Astrocyte (in vitro differentiated cells and primary cell): Measurements from ENCODE around the gene MDM1. TPM values are rescaled to one million over a fixed set of nuclear protein-coding genes. Genes with fewer than 3 reads are reported as not detected.

ENCODE experiments used
- DNase-seq: peaks from one replicate; pipeline ENCODE4 v3.0.0-alpha.2; 2010; ENCODE audit warnings: low read depth
- FAIRE-seq: peaks from 2 replicates; lab custom pipeline; 2011; peaks lifted over from hg19 to GRCh38; lab: Jason Lieb, UNC
- H2AFZ ChIP-seq: 2 replicates; pipeline ENCODE4 v1.6.0; 2012; ENCODE audit warnings: low read depth, low read length, inconsistent platforms
- H3K27ac ChIP-seq: 2 replicates; pipeline ENCODE4 v1.5.1; 2011; ENCODE audit warnings: low read depth, low read length, inconsistent platforms
- H3K27me3 ChIP-seq: 2 replicates; pipeline ENCODE4 v1.6.0; 2011; ENCODE audit warnings: low read length, inconsistent platforms; ENCODE audit not compliant: insufficient read depth
- H3K36me3 ChIP-seq: 2 replicates; pipeline ENCODE4 v1.5.1; 2011; ENCODE audit warnings: low read length, inconsistent platforms; ENCODE audit not compliant: insufficient read depth
- H3K4me1 ChIP-seq: 2 replicates; pipeline ENCODE4 v1.5.1; 2011; ENCODE audit warnings: low read length, inconsistent platforms; ENCODE audit not compliant: insufficient read depth
- H3K4me2 ChIP-seq: 2 replicates; pipeline ENCODE4 v1.6.0; 2012; ENCODE audit warnings: low read length, inconsistent platforms
- H3K4me3 ChIP-seq: 2 replicates; pipeline ENCODE4 v1.5.1; 2011; ENCODE audit warnings: low read depth, mild to moderate bottlenecking, low read length, inconsistent platforms; ENCODE audit not compliant: insufficient read depth
- H3K79me2 ChIP-seq: 2 replicates; pipeline ENCODE4 v1.6.0; 2012; ENCODE audit warnings: mild to moderate bottlenecking, low read length, inconsistent platforms; ENCODE audit not compliant: insufficient read depth
- H3K9ac ChIP-seq: 2 replicates; pipeline ENCODE4 v1.6.0; 2012; ENCODE audit warnings: mild to moderate bottlenecking, low read length, inconsistent platforms
- H3K9me3 ChIP-seq: 2 replicates; pipeline ENCODE4 v1.5.1; 2012; ENCODE audit warnings: low read depth, mild to moderate bottlenecking, low read length, inconsistent platforms; ENCODE audit not compliant: insufficient read depth
- H4K20me1 ChIP-seq: 2 replicates; pipeline ENCODE4 v1.6.0; 2012; ENCODE audit warnings: low read length, inconsistent platforms; ENCODE audit not compliant: insufficient read depth
- H3K27ac Mint-ChIP-seq: one replicate; pipeline ENCODE4 v1.8.0; 2021; ENCODE audit warnings: mild to moderate bottlenecking, mixed read lengths; ENCODE audit not compliant: unreplicated experiment
- H3K27me3 Mint-ChIP-seq: one replicate; pipeline ENCODE4 v1.8.0; 2021; ENCODE audit warnings: low read depth, mixed read lengths; ENCODE audit not compliant: unreplicated experiment
- H3K36me3 Mint-ChIP-seq: one replicate; pipeline ENCODE4 v1.8.0; 2021; ENCODE audit warnings: low read depth, mixed read lengths; ENCODE audit not compliant: unreplicated experiment
- H3K4me1 Mint-ChIP-seq: one replicate; pipeline ENCODE4 v1.8.0; 2021; ENCODE audit warnings: low read depth, mixed read lengths; ENCODE audit not compliant: unreplicated experiment
- H3K4me3 Mint-ChIP-seq: one replicate; pipeline ENCODE4 v1.8.0; 2021; ENCODE audit warnings: mild to moderate bottlenecking, moderate library complexity, mixed read lengths; ENCODE audit not compliant: unreplicated experiment
- H3K9me3 Mint-ChIP-seq: one replicate; pipeline ENCODE4 v1.8.0; 2021; ENCODE audit warnings: mild to moderate bottlenecking, mixed read lengths; ENCODE audit not compliant: unreplicated experiment
- CTCF ChIP-seq: IDR thresholded peaks from 2 replicates; pipeline ENCODE4 v1.5.1; 2011; ENCODE audit warnings: low read depth, mild to moderate bottlenecking, inconsistent platforms, low read length, moderate library complexity; ENCODE audit not compliant: insufficient read depth
- EZH2 ChIP-seq: IDR thresholded peaks from 2 replicates; pipeline ENCODE4 v1.6.1; 2012; ENCODE audit warnings: mild to moderate bottlenecking, low read length, inconsistent platforms; ENCODE audit not compliant: insufficient read depth
- total RNA-seq: library from RNA; stranded (reverse); gene quantifications from 2 replicates; pipeline ENCODE4 v1.2.1, GENCODE V29; 2021

MDM1 gene
- total RNA-seq, 1 donor from 2014 or later: 10.8 TPM

- no peaks in the 10 kb centered on the region for H3K27me3 Mint-ChIP-seq
- no peaks in the 10 kb centered on the region for H3K27me3 ChIP-seq
- H3K4me3 Mint-ChIP-seq: no peak overlapping the region
- H3K4me3 ChIP-seq: no peak overlapping the region
- H3K79me2 ChIP-seq: no peaks in the 10 kb centered on the region
- H3K4me1 Mint-ChIP-seq: peaks cover 16% of the 10 kb centered on the region
- DNase-seq: no peak
- no peaks in the 10 kb centered on the region for H3K9me3 ChIP-seq
- peaks cover 7% of the 10 kb centered on the region for H3K4me1 ChIP-seq
- H3K36me3 Mint-ChIP-seq: no peaks in the 10 kb centered on the region
- H3K9ac ChIP-seq: no peak overlapping the region
- no peak overlapping the region for H3K27ac Mint-ChIP-seq
- H3K4me2 ChIP-seq: no peak overlapping the region
- H3K36me3 ChIP-seq: peaks cover 5% of the 10 kb centered on the region
- TF ChIP-seq EZH2: no peak
- no peak for TF ChIP-seq CTCF
- H3K27ac ChIP-seq: no peak overlapping the region
- H4K20me1 ChIP-seq: no peaks in the 10 kb centered on the region
- H2AFZ ChIP-seq: no peak overlapping the region
- FAIRE-seq: no peak
- H3K9me3 Mint-ChIP-seq: no peaks in the 10 kb centered on the region
Observed at GRCh38 chr12:68326716-68327115, 5.4 kb downstream of the MDM1 start.

GRCh38 chr12:68325966-68326365, 6.2 kb downstream of the MDM1 start:
- H3K4me3 ChIP-seq: no peak overlapping the region
- TF ChIP-seq EZH2 (no peak), CTCF (no peak)
- H4K20me1 ChIP-seq: no peaks in the 10 kb centered on the region
- H3K36me3 ChIP-seq: peaks cover 5% of the 10 kb centered on the region
- no peak overlapping the region for H3K4me2 ChIP-seq
- H3K27me3 ChIP-seq: no peaks in the 10 kb centered on the region
- H3K36me3 Mint-ChIP-seq: no peaks in the 10 kb centered on the region
- H3K4me3 Mint-ChIP-seq: no peak overlapping the region
- peaks cover 11% of the 10 kb centered on the region for H3K4me1 Mint-ChIP-seq
- no peak for FAIRE-seq
- no peak overlapping the region for H3K27ac Mint-ChIP-seq
- peaks cover under 1% of the 10 kb centered on the region for H3K4me1 ChIP-seq
- H3K9ac ChIP-seq: no peak overlapping the region
- H3K27ac ChIP-seq: no peak overlapping the region
- no peaks in the 10 kb centered on the region for H3K27me3 Mint-ChIP-seq
- no peaks in the 10 kb centered on the region for H3K9me3 Mint-ChIP-seq
- no peaks in the 10 kb centered on the region for H3K79me2 ChIP-seq
- H3K9me3 ChIP-seq: no peaks in the 10 kb centered on the region
- no peak overlapping the region for H2AFZ ChIP-seq
- no peak for DNase-seq

- H3K9me3 ChIP-seq: no peaks in the 10 kb centered on the region
- DNase-seq: no peak
- TF ChIP-seq CTCF (no peak), EZH2 (no peak)
- peaks cover 5% of the 10 kb centered on the region for H3K36me3 ChIP-seq
- no peak overlapping the region for H2AFZ ChIP-seq
- H3K27me3 ChIP-seq: no peaks in the 10 kb centered on the region
- FAIRE-seq: no peak
- no peak overlapping the region for H3K4me3 ChIP-seq
- Mint-ChIP-seq H3K27ac (no peak overlapping the region), H3K4me3 (no peak overlapping the region), H3K4me1 (peaks cover 10% of the 10 kb centered on the region), H3K36me3 (no peaks in the 10 kb centered on the region), H3K9me3 (no peaks in the 10 kb centered on the region), H3K27me3 (no peaks in the 10 kb centered on the region)
- H4K20me1 ChIP-seq: no peaks in the 10 kb centered on the region
- H3K9ac ChIP-seq: no peak overlapping the region
- no peak overlapping the region for H3K27ac ChIP-seq
- no peaks in the 10 kb centered on the region for H3K79me2 ChIP-seq
- no peak overlapping the region for H3K4me2 ChIP-seq
- no peaks in the 10 kb centered on the region for H3K4me1 ChIP-seq
Observed at GRCh38 chr12:68324531-68324930, 7.6 kb downstream of the MDM1 start.
